D721Med (cell line): ENCODE measurements around the gene LGSN.

Source experiments
- DNase-seq: peaks from one replicate; pipeline ENCODE4 v3.0.0; 2011; ENCODE audit warnings: low spot score; ENCODE audit not compliant: insufficient read length
- FAIRE-seq: peaks from 2 replicates; lab custom pipeline; 2011; peaks lifted over from hg19 to GRCh38; lab: Jason Lieb, UNC
- CTCF ChIP-seq: IDR thresholded peaks from 2 replicates; pipeline ENCODE4 v1.5.1; 2012; ENCODE audit warnings: mild to moderate bottlenecking, control low read depth; ENCODE audit not compliant: insufficient read depth; ENCODE audit errors: missing control alignments

Gene LGSN

GRCh38 chr6:63268574-63268973 lies 51.2 kb downstream of the LGSN start:
- FAIRE-seq (no peak), DNase-seq (no peak)
- TF ChIP-seq CTCF = no peak

GRCh38 chr6:63267828-63268227 lies 52.0 kb downstream of the LGSN start:
- DNase-seq (no peak), FAIRE-seq (no peak)
- no peak for TF ChIP-seq CTCF

- DNase-seq (no peak), FAIRE-seq (no peak)
- no peak for TF ChIP-seq CTCF
Measured at GRCh38 chr6:63267046-63267445, 52.7 kb downstream of the LGSN start.

- FAIRE-seq = no peak
- no peak for TF ChIP-seq CTCF
- no peak for DNase-seq
Measured at GRCh38 chr6:63263444-63263843, 56.3 kb downstream of the LGSN start.

GRCh38 chr6:63261820-63262219 lies 58.0 kb downstream of the LGSN start:
- DNase-seq (no peak), FAIRE-seq (no peak)
- no peak for TF ChIP-seq CTCF

- no peak for DNase-seq
- no peak for FAIRE-seq
- no peak for TF ChIP-seq CTCF
Measured at GRCh38 chr6:63259153-63259552, 60.6 kb downstream of the LGSN start.

GRCh38 chr6:63249875-63250482 lies 69.8 kb downstream of the LGSN start:
- no peak for DNase-seq
- no peak for FAIRE-seq
- TF ChIP-seq CTCF = no peak
